CD4-positive, alpha-beta T cell treated with Interleukin-10 for 1 hour (primary cell): ENCODE results near the gene TNFRSF14.

ENCODE experiments used
- DNase-seq: peaks from one replicate; pipeline ENCODE4 v3.0.0-alpha.2; 2020

TNFRSF14 gene

GRCh38 chr1:2523891-2524609, 32.1 kb upstream of the TNFRSF14 start:
- DNase-seq: peak; percentile 64

DNA sequence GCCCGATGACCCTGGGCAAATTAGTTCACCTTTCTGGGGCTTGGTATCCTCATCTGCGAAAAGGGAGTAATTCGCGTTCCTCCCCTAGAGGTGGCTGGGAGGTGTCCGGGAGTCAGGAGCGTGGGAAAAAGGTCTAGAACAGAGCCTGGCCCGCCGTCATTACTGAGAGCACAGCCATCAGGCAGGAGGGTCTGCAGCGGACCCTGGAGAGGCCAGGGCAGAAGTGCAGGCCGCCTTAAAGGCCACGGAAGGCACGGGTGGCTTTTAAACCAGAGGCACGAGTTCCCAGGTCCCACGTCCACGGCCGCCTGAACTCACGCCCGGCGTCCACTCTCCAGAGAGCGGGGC, 30.6 kb upstream of the TNFRSF14 start:
- no peak for DNase-seq

DNA sequence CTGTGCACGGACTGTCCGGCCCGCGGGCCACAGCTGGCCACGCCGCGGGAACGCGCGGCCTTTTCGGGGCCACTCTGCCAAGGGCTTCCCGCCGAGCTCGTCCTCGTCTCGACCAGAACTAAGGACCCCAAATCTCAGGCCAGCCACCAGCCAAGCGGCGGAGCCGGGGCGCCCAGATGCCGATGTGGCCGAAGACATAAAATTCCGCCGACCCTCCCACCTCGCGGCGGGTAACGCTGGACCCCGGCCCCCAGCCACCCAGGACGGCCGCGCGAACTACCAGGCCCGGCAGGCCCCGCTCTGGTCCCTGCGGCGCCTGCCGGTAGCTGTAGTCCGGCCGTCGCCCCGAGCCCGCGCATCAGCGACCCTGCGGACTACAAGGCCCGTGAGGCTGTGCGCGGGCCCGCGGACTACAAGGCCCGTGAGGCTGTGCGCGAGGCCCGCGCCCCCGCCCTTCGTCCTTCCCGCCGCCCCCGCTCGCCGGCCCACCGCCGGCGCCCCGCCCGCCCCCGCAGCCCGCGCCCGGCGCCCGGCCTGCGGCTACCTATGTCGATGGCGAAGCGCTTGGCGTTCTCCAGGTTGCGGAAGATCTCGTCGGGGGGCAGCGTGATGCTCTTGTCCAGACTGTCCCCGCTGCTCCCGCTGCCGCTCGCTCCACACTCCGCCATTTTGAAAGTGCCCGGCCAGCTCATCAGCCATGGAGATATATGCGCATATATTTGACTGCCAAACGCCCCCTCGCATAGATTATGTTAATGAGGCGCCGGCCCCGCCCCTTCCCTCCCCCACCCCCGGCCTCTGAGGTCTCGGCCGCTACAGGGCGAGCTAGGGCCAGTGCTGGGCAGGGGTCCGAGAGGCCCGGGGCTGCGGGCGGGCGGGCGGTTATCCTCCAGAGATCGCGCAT, 30.0 kb upstream of the TNFRSF14 start, which contains the start of gene PANK4:
PANK4 (minus strand) TSS at position 677 of the 904 bp plus-strand sequence; CDS start at position 668, 9 bp downstream.
- DNase-seq: peak; percentile 90

DNA sequence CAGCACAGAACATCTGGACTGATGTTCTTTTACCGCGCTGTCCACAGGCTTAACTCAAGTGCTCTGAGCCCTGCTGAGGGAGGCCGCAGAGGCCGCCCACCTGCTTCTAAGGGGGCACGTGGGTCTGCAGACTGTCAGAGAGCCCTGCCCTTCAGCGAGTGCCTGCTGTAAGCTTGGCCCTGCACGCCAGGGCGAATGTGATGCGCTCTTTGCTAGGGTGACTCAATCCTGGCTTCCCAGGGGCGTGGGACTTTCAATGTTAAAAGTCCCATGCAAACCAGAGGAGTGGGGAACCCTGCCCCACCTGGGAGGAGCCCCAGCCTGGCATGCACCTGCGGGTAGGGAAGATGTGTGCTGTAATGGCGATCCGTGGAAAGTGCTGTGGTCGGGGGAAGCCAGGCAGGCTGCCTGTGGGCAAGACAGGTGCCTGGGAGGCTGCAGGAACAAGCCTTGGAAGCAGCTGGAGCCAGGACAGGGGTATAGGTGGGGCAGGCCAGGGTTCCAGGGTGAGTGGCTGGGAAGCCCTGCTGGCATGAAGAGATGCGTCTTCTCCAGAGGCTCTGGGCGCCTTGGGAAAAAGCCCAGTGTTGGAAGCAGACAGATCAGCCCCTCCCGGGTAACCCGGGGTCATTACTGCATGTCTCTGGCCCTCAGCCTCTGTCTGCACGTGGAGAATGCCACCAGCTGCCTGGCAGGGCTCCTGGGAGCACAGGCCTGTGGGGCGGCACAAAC, 29.2 kb upstream of the TNFRSF14 start:
- no peak for DNase-seq

DNA sequence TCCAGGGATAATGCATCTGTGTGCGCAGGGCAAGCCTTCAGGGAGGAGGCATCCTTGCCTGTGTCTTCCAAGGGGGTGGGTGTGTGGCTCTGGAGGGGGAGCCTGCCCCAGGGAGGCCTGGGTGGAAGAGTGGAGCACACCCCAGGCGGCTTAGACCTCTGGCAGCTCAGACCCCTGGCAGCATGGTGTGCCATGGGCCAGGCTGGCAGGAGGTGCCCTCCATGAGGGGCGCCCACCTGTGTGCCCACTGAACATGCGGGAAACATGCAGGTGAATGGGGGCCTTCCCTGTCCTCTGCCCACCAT, 28.7 kb upstream of the TNFRSF14 start:
- no peak for DNase-seq

GRCh38 chr1:2528016-2528415, 28.2 kb upstream of the TNFRSF14 start:
- DNase-seq: no peak

GRCh38 chr1:2528611-2528965, 27.6 kb upstream of the TNFRSF14 start:
- no peak for DNase-seq

DNA sequence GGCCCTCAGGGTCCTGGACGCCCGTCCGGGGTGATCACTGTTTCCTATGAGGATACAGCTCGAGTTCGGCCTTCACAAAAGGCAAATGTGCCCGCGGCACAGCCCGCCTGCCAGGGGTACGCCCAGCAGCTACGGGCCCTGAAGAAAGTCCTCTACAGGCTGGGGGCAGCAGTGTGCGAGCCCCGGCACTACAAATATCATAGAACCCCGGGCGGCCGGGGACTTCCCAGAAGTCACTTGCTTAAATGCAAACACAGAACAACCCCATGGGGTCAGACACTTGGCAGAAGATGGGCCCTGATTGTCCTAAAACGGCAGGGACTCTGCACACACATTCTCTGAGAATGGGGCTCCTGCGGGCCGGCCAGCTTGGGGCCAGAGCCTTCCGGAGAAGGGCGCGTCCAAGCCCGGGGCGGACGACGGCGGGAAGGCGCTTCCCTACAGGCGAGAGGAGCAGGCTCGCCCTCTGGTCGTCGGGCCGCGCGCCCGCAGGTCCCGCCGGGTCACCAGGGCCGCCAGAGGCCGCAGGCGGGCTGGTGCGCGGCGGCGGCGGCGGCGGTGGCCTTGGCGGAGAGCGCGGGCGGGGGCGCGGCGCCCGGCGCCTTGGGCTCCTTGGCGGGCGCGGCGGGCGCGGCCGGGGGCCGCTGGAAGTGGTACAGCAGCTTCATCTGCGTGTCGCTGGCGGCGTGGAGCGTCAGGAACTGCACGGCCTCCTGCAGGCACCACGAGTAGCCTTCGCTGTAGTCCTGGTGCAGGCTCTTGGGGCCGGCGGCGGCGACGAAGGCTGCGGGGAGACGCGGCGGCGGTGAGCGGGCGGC, 27.0 kb upstream of the TNFRSF14 start:
- peak; percentile 62 for DNase-seq

DNA sequence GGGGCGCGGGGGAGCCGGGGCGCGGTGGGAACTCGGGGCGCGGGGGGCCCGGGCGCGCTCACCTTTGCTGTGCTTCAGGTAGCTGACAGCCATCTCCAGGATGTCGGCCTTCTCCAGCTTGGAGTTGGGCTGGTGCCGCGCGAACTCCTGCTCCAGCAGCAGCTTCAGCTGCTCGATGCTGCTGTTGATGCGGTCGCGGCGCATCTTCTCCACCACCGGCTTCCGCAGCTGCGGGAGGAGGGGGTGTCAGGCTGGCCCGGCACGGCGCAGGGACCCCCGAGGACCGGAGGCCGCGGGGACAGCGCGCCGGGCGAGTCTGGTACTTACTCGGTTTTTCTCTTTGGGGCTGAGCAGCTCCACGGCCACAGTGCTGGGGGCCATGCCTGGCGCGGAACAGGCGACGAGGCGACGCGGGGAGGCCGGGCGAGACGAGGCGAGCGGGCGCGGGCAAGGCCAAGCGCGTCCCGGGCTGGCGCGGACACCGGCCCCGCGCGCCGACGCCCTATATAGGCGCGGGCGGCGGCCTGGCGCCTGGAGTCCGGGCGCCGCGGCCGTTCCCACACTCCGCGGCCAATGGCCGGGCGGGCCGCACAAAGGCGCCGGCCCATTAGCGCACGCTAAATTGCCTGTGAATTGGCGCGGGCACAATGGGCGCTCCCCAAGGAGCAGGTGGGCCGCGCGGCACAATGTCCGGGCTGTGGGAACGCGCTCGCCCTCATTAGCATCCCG, 26.2 kb upstream of the TNFRSF14 start, which contains the start of gene HES5:
HES5 (minus strand) TSS at position 480 of the 729 bp plus-strand sequence; CDS start at position 381, 99 bp downstream.
- DNase-seq: no peak

DNA sequence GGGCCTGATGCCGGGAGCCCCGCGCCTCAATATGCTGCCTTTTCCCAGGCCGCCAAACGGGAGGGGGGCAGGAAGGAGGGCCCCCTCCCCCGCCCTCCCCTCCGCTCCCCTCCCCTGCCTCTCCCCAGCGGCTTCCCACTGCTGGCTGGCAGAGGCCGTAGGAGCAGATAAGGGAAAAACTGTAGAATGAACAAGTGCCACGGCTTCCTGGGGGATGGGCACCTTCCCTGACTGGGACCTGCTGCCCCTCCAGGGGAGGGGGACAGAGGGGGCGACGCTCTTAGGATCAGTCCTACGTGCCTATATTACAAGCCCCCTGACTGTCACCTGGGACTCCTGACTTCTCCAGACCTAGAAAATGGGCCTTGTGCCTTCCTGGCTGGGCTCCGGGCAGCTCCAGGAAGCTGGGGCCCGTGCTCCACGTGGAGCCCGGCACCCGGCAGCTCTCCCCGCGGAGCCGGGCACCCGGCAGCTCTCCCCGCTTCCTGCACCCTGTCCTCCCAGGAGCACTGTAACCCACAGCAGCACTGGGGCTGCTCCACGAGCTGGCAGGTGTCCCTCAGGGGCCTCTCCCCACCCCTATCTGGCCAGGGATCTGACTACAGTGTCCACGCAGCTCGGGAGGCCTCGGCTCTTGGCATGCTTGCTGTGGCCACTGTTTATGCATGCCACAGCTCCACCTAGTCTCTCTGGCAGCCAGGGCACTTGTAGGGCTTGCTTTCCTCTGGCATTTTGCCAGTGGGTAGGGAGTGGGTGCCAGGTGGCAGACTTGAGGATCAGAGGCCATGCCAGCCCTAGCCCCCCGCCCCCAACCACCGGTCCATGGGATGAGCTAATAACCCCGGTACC, 25.4 kb upstream of the TNFRSF14 start:
- DNase-seq: no peak

DNA sequence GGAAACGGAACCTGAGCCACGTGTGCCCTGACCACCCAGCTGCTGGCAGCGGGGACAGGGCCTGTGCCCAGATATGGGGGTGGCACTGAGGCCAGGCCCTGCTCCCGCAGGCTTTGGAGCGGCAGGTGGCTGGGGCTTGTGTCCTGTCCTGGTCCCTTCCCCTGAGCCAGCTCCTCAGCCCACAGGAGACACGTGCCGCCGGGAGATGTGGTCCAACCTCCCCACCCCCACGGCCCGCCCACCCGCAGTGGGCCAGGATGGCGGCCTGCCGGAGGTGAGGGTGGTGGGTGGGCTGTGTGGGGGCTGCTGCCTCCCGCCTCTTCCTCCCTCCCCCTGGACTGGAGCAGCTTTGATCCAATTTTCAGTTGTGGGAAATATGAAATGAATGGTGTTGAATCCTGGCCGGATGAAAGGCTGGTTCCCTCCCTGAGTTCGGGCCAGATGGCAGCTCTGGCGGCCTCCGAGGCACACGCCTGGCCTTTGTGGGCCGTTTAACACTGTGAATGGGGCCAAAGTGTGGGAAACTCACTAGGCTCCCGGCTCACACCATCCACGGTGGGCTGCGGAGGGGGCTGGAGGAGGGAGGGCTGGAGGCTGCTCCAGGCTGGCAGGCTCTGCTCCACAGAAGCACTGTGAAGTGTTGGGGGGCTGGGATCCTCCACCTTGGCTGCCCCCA, 23.5 kb upstream of the TNFRSF14 start:
- DNase-seq: no peak

GRCh38 chr1:2533365-2533764, 22.8 kb upstream of the TNFRSF14 start:
- no peak for DNase-seq

- DNase-seq: no peak
Measured at GRCh38 chr1:2534315-2534686, 21.9 kb upstream of the TNFRSF14 start.

DNA sequence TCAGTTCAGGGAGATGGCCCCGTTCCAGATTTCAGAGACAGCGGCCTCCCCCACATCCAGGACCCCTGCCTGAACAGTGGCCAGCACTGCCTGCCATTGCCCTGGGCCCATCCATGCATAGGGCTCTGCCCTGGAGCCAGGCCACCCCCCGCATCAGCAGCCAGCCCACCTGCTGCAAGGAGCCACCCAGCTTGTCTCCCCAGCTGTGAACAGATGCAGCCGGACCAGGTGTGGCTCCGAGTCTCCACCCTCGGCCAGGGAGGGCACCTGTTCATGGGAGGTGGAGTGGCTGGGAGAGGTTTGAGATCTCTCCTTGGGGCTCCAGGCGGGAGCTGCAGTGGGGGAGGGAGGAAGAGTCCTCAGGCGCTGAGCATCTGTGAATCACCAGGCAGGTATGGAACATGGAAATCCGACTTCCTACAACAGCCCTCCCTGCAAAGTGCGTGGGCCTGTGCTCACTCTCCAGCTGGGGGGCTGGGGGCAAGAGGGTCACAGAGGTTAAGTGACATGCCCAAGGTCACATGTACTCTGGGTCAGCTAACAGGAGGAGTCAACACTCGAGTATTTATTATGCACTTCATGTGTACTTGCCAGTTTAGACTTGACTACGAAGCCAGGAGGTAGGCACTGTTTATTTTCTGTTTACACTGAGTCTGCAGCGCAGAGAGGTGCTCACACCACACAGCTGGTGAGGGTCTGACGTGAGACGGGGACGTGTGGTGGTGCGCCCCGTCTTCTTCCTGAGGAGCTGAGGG, 21.3 kb upstream of the TNFRSF14 start:
- DNase-seq: no peak

- DNase-seq: no peak
Measured at GRCh38 chr1:2535455-2535854, 20.7 kb upstream of the TNFRSF14 start.

GRCh38 chr1:2535981-2536380, 20.2 kb upstream of the TNFRSF14 start:
- no peak for DNase-seq

DNA sequence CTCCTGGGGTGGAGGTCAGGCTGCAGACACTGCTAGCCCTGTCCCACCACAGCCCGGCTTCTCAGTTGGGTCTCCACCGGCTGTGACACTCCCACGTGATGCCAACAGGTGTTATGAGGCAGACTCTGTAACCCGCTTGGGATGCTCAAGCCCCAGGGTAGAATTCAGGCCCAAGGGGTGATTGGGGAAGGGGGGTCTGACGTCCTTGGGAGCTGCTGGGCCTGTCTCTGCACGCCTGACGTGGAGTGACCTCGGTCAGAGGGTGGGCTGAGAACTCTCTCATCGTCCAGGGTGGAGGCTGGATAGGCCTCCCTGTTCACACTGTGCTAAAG, 18.4 kb upstream of the TNFRSF14 start:
- no peak for DNase-seq

DNA sequence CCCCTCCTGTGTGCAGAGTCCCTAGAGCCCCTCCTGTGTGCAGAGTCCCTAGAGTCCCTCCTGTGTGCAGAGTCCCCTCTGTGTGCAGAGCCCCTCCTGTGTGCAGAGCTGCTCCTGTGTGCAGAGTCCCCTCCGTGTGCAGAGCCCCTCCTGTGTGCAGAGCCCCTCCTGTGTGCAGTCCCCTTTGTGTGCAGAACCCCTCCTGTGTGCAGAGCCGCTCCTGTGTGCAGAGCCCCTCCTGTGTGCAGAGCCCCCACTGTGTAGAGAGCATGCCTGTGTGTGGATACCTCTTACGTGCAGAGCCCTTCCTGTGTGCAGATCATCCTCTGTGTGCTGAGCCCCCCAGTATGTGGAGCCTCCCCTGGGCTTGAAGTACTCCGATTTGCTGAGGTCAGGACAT, 17.8 kb upstream of the TNFRSF14 start:
- no peak for DNase-seq

- no peak for DNase-seq
Measured at GRCh38 chr1:2538872-2539271, 17.3 kb upstream of the TNFRSF14 start.
